Activated CD4-positive, CD25-positive, alpha-beta regulatory T cell treated with anti-CD3 and anti-CD28 coated beads, Interleukin-2, amount 50 U/mL, for 16 hours (primary cell): ENCODE measurements around the gene SPRN.

ENCODE experiments used
- DNase-seq: peaks from one replicate; pipeline ENCODE4 v3.0.0-alpha.2; 2020; ENCODE audit warnings: low read depth, low spot score

The SPRN gene

GRCh38 chr10:133405844-133406527, 18.4 kb downstream of the SPRN start:
- DNase-seq = no peak

DNA sequence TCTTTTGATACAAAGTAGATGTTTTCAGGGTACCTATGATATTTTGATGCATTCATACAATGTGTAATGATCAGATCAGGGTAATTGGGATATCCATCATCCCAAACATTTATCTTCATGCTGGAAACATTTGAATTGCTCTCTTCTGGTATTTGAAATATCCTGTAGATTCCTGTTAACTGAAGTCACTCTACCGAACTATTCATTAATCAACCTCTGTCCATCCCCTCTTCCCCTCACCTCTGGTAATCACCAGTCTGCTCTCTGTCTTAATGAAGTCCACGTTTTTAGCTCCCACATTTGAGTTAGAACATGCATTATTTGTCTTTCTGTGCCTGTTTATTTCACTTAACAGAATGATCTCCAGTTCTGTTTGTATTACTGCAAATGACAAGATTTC, 19.2 kb downstream of the SPRN start:
- no peak for DNase-seq

DNA sequence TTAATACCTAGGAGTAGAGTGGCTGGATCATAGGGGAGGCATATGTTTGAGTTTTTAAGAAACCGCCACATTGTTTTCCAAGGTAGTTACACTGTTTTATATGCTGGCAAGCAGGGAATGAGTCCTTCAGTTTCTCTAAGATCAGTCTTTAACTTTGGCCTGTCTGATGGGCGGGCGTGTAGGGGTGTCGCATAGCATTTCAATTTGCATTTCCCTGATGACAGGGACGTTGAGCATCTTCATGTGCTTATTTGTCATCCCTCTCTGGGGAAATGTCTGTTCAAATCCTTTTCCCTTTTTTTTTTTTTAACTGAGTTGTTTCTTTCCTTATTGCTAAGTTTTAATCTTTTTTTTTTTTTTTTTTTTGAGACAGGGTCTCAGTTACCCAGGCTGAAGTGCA, 20.6 kb downstream of the SPRN start:
- DNase-seq = no peak

DNA sequence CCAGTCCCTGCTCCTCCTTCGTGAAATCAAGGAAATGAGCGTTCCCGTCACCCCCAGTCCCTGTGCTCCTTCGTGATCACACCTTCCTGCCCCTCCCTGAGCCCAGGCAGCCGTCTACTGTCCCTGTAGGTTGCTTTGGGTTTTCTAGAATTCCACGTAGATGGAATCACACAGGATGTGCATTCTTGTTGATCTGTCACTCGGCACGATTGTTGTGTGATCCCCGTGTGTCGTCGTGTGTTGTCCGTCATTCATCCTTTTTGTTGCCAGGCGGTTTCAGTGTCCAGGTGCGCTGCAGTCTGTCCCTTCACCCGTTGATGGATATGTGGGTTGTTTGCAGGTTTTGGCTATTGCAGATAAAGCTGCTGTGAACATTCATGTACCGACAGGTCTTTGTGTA, 21.1 kb downstream of the SPRN start:
- DNase-seq = no peak

DNA sequence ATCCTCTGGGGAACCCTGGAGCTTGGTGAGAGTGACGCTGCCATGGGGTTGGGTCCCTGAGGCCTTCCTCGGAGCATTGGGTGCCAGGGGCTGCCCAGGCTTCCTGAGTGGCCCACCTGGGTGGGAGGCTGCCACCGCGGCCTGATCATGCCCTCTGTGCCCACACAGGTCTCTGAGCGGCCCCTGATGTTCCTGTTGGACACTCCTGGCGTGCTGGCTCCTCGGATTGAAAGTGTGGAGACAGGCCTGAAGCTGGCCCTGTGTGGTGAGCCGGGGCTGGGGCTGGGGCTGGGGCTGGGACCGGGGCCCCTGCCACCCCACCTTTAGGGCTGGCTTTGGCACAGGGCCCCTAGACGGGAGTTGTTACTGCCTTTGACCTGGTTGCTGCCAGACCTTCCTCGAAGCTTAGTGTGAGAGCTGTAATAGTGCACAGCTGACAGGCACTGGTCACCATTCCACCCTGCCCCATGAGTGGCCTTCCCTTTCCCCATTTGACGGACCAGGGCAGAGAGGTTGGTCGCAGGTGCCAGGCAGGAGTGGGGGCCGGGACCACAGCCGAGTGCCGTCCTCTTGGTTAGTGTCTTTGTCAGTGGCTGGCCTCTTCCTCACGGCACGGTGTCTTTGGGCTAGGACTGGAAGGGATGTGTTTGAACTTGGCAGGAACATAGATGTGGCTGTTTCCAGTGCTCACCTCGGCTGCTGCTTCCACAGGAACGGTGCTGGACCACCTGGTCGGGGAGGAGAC, 22.3 kb downstream of the SPRN start:
- no peak for DNase-seq

GRCh38 chr10:133401500-133401899, 22.9 kb downstream of the SPRN start:
- DNase-seq = no peak

GRCh38 chr10:133400624-133401424, 23.6 kb downstream of the SPRN start:
- DNase-seq = no peak

- DNase-seq = no peak
Measured at GRCh38 chr10:133399123-133399601, 25.3 kb downstream of the SPRN start.

DNA sequence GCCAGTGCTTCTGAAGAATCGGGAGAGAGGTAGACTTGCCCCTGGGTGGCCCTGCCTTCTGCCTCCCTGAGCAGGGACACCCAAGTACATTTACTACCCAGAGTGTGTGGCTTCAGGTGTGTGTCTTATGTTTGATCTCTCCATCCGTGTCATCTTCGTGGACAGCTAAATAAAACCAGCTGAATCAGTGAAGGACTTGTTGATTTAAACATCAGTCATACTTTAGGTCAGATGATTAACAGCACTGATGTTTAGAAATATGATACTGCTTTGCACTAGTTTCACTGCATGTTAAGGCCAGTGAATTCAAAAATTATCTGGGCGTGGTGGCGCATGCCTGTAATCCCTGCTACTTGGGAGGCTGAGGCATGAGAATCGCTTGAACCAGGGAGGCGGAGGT, 26.5 kb downstream of the SPRN start:
- DNase-seq = no peak

DNA sequence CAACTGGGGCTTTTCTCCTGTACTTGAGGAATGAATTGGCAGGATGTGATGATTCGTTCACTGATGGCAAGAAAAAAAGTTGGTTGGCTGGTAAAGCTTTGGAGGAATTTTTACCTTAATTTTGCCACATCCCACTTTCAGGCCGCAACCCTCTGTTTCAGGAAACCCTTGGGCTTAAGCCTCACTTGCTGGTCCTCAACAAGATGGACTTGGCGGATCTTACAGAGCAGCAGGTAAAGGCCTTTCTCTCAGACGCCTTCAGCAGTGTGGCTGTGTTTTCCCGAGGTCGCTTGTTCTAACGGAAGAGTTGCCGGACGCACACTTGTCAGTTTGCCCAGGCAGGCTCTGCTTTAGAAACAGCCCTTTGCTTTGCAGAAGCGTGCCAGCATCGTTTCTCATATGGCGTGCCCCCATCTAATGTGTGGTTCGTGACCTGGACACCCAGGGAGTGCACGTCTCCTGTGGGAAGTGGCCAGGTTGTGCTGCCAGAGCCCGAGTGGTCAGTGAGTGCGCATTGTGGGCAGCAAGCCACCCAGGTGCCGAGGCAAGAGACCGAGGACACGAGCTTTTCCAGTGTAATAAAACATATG, 28.3 kb downstream of the SPRN start:
- no peak for DNase-seq

- DNase-seq = no peak
Measured at GRCh38 chr10:133394801-133395221, 29.6 kb downstream of the SPRN start.

DNA sequence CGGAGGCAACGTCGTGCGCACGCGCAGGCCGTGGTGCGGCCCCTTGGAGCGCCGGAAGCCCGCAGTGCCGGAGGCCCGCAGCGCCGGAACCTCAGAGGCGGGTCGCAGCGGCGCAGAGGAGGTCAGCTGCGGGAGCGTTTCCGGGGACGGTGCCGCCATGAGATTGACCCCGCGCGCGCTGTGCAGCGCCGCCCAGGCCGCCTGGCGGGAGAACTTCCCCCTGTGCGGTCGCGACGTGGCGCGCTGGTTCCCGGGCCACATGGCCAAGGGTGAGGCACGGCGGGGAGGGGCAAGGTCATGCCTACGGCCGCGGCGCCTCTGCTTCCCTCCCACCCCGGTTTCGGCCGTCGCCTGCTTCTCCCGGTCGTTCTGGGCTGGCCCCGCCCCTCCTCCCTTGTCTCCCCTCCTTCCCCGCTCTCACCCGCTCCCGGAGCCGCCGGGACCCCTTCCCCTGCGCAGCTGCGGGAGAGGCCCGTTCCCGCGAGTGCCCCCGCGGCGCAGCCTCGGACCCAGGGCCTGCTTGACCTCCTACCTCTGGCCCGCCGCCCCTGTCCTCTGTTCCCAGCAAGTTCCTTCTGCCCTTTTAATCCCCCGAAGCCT, 30.3 kb downstream of the SPRN start, which contains the start of gene MTG1:
MTG1 (plus strand) TSS at position 94 of the 600 bp plus-strand sequence; CDS start at position 158, 64 bp downstream.
- DNase-seq = peak; percentile 88

DNA sequence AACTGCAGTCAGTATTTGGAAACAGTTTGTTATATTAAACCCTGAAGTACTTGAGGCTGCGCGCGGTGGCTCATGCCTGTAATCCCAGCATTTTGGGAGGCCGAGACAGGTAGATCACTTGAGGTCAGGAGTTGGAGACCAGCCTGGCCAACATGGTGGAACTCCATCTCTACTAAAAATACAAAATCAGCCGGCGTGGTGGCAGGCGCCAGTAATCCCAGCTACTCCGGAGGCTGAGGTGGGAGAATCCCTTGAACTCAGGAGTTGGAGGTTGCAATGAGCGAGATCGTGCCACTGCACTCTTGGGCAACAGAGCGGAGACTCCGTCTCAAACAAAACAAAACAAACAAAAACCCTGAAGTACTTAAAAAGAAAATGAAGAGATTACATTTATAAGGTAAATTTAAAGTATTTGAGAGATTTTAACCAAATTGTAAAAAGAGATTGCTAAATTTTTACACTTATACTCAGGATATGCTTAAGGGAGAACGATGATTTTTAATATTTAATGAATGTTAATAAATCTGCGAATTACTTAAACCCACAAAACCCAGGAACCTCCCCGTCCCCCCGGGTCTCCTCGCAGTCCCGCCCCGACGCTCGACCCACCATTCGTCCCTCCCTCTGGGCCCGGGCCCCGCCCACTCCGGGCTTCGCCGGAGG, 30.9 kb downstream of the SPRN start:
- no peak for DNase-seq

- no peak for DNase-seq
Measured at GRCh38 chr10:133391761-133392518, 32.5 kb downstream of the SPRN start.

DNA sequence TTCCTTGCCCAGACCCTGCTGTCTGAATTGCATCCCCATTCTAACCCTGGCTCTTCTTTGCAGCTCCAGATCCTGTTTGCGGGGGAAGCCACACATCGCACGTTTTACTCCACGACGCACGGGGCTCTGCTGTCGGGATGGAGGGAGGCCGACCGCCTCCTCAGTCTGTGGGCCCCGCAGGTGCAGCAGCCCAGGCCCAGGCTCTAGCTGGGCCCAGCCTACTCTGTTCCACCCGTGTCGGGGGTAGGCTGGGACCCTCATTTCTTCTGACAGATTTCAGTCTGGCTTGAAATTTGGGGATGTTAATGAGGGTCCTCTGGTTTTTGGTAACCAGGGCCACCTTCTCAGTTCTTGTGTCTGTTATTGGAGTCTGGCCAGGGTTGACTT, 33.2 kb downstream of the SPRN start:
- no peak for DNase-seq

- DNase-seq = no peak
Measured at GRCh38 chr10:133390597-133391248, 33.7 kb downstream of the SPRN start.

DNA sequence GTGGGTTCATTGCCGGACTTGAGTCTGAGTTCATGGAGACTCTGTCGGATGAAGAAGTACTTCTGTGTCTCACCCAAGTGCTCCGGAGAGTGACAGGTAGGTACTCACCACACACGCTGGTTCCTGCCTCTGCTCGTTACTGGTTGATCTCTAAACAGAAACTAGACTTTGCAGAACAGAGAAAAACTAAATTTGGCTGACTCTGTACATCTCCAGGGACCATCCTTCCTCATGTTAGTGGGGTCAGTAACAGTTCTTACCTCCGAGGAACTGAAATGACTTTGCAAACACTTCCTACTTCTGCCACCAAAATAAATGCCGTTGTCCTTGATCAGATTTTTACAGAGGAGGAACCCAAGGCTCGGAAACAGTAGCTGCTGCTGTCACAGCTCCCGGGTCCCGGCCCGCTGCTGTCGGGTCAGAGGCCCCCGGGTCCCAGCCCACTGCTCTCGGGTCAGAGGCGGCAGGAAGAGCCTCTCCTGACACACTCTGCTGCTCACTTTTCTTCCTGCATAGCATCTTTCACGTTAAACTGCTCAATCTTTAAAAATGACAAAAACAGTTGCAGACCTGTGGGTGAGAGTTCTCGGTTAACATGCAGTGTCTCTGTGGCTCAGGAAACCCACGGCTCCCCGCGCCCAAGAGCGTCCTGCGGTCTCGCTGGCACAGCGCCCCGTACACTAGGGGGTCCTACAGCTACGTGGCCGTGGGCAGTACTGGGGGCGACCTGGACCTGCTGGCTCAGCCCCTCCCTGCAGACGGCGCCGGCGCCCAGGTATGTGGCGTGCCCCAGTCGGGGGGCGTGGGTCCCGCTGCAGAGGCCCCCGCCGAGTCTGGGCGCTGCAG, 35.2 kb downstream of the SPRN start:
- DNase-seq = no peak

- no peak for DNase-seq
Measured at GRCh38 chr10:133388236-133388972, 36.0 kb downstream of the SPRN start.
